ENCODE data around the gene R3HDM2. TPM values are rescaled to one million over a fixed set of nuclear protein-coding genes. Genes with fewer than 3 reads are reported as not detected.

R3HDM2 gene
- total RNA-seq, 1 experiment from 2014 or later, result 34.7 TPM

- TF ChIP-seq ZNF121 (CRISPR knock-in tag; IDR thresholded peaks at IDR 0.05), result no peak
- no peak for TF ChIP-seq TEAD4 (CRISPR knock-in tag; IDR thresholded peaks at IDR 0.05)
- TF ChIP-seq NFATC4 (CRISPR knock-in tag; IDR thresholded peaks at IDR 0.05), result no peak
- TF ChIP-seq NR1H2 (CRISPR knock-in tag; IDR thresholded peaks at IDR 0.05), result no peak
Measured at GRCh38 chr12:57465030-57465746, 34.3 kb upstream of the R3HDM2 start (continued).

GRCh38 chr12:57464569-57464968 is 33.7 kb upstream of the R3HDM2 start:
- TF ChIP-seq GTF2I (CRISPR knock-in tag; conservative IDR thresholded peaks at IDR 0.05), result no peak
- no peak for TF ChIP-seq ZNF281 (CRISPR knock-in tag; IDR thresholded peaks at IDR 0.05)
- TF ChIP-seq E2F5 (CRISPR knock-in tag; IDR thresholded peaks at IDR 0.05), result no peak
- TF ChIP-seq GRHL2 (CRISPR knock-in tag; IDR thresholded peaks at IDR 0.05; ENCODE audit: insufficient replicate concordance, severe bottlenecking), result no peak
- TF ChIP-seq ARID4B (CRISPR knock-in tag; IDR thresholded peaks at IDR 0.05; ENCODE audit: borderline replicate concordance), result no peak
- no peak for TF ChIP-seq ZNF396 (CRISPR knock-in tag; IDR thresholded peaks at IDR 0.05; ENCODE audit: borderline replicate concordance)
- TF ChIP-seq ZNF138 (CRISPR knock-in tag; conservative IDR thresholded peaks at IDR 0.05), result no peak
- no peak for TF ChIP-seq ZNF512 (CRISPR knock-in tag; IDR thresholded peaks at IDR 0.05; ENCODE audit: borderline replicate concordance)
- no peak for TF ChIP-seq NR3C1 (CRISPR knock-in tag; conservative IDR thresholded peaks at IDR 0.05; ENCODE audit: low read depth)
- TF ChIP-seq FOXP4 (CRISPR knock-in tag; IDR thresholded peaks at IDR 0.05), result no peak
- no peak for TF ChIP-seq FOXP1 (CRISPR knock-in tag; IDR thresholded peaks at IDR 0.05; ENCODE audit: borderline replicate concordance)
- TF ChIP-seq ZNF219 (CRISPR knock-in tag; IDR thresholded peaks at IDR 0.05; ENCODE audit: borderline replicate concordance), result no peak
- no peak for TF ChIP-seq PREB (CRISPR knock-in tag; IDR thresholded peaks at IDR 0.05; ENCODE audit: borderline replicate concordance)
- TF ChIP-seq ZBTB21 (CRISPR knock-in tag; IDR thresholded peaks at IDR 0.05; ENCODE audit: borderline replicate concordance), result no peak
- DNase-seq (ENCODE audit: low spot score) (no peak), ATAC-seq (no peak)
- Mint-ChIP-seq H3K27ac (no peak overlapping the region), H3K36me3 (0 out of 2 replicates have a peak, but pooled peaks cover 3% of the 10 kb centered on the region), H3K9me3 (no peaks in the 10 kb centered on the region), H3K4me3 (no peak overlapping the region), H3K27me3 (ENCODE audit: low read depth) (peaks cover 9% of the 10 kb centered on the region), H3K4me1 (peaks cover 13% of the 10 kb centered on the region)
- ChIA-PET POLR2A (interaction anchor here (0.6 kb wide), 1 partner anchor 184 kb away, joined by 5 read pairs; no protein-coding TSS in a partner anchor), CTCF (interaction anchor here (1.2 kb wide), 1 partner anchor 157 kb away, joined by 3 read pairs; no protein-coding TSS in a partner anchor)

All from WTC11 (cell line).